ENCODE measurements around the gene ME3.

Gene ME3

DNA sequence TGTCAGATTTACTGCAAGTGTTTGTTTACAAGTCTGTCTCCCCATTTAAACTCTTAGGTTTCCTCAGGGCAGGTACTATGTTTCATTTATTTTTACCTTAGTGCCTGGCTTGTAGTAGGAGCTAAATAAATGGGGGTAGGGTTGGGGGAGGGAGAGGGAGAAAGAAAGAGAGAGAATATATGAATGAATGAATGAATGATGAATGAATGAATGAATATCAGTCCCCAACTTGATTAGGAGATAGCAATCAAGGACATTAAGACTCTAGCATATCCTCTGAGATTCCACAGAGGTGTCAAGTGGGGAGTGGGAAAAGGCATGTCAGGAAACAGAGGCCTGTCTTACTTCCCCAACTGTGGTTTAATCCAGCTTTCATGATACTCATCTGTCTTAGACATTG lies 83.2 kb downstream of the ME3 start:
- TF ChIP-seq, protein P1, sequence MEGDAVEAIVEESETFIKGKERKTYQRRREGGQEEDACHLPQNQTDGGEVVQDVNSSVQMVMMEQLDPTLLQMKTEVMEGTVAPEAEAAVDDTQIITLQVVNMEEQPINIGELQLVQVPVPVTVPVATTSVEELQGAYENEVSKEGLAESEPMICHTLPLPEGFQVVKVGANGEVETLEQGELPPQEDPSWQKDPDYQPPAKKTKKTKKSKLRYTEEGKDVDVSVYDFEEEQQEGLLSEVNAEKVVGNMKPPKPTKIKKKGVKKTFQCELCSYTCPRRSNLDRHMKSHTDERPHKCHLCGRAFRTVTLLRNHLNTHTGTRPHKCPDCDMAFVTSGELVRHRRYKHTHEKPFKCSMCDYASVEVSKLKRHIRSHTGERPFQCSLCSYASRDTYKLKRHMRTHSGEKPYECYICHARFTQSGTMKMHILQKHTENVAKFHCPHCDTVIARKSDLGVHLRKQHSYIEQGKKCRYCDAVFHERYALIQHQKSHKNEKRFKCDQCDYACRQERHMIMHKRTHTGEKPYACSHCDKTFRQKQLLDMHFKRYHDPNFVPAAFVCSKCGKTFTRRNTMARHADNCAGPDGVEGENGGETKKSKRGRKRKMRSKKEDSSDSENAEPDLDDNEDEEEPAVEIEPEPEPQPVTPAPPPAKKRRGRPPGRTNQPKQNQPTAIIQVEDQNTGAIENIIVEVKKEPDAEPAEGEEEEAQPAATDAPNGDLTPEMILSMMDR (IDR thresholded peaks at IDR 0.05; ENCODE audit: insufficient read depth, low read depth, low read length, missing control alignments) = no peak
- DNase-seq (ENCODE audit: low read depth) = no peak
- no peak overlapping the region for H3K4me3 ChIP-seq (ENCODE audit: low read depth, low read length)

DNA sequence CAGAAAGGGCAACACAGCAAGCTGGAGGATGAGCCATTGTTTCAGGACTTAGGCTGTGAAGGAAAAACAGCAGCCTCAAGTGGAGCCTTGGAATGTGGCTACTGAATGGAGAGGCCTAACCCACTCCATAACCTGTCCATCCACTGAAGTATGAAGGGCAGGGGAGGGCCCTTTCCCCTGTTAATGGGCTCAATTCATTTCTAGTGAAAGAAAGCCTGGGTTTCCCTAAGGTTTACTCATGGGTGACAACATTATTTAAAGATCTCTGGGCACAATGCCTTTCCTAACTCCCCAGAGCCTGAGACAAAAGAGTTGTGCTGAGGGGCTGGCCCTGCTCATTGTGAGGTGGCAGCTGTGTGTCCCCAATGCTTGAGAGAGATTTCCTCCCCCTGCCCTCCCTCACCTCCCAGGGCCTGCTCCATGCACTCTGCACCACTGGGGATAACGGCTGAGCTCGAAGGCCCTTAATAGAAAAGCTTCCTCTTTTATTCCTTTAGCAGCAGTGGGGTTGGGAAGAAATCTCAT lies 83.8 kb downstream of the ME3 start:
- TF ChIP-seq, protein P1 (IDR thresholded peaks at IDR 0.05; ENCODE audit: insufficient read depth, low read depth, low read length, missing control alignments) = no peak
- no peak for DNase-seq (ENCODE audit: low read depth)
- H3K4me3 ChIP-seq (ENCODE audit: low read depth, low read length) = no peak overlapping the region

DNA sequence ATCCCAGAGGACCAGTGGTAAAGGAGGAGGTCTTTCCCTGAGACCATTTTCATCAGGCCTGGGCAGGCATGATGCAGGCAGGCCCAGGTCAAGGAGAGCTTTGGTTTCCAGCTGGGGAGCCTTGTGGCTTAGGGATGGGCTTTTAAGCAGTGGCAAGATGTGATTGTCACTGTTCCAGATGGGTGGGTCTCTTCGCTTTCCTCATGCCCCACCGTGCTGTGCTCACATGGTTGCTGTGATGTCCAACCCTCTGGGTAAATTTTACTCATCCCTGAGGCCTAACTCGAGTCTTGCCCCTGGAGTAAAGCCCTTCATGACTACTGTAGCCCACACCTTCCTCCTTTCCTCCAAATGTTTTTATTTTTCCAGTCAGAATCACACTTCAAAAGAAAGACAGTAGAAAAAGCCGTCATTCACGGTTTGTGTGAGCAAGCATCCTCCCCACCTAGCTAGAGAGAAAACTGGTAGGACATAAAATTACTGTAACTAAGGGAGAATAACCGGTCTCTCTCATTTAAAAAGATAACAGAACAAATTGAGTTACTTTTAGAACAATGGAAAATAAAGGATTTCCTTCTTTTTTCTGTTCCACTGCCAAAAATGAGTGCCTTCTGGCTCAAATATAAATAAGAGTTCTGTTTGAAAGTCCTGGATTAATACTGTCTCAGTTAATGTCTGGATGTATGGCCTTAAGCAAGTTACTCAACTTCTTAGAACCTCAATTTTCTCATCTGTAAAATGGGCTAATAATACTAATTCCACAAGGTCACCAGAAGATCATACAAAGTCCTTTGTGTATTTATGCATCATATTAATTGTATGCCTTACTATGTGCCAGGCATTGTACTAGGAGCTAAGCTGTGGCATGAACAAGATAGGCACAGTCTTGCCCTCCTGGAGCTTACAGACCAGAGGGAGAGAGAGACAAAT lies 84.9 kb downstream of the ME3 start:
- TF ChIP-seq, protein P1 (IDR thresholded peaks at IDR 0.05; ENCODE audit: insufficient read depth, low read depth, low read length, missing control alignments) = no peak
- H3K4me3 ChIP-seq (ENCODE audit: low read depth, low read length) = no peak overlapping the region
- DNase-seq (ENCODE audit: low read depth) = no peak

DNA sequence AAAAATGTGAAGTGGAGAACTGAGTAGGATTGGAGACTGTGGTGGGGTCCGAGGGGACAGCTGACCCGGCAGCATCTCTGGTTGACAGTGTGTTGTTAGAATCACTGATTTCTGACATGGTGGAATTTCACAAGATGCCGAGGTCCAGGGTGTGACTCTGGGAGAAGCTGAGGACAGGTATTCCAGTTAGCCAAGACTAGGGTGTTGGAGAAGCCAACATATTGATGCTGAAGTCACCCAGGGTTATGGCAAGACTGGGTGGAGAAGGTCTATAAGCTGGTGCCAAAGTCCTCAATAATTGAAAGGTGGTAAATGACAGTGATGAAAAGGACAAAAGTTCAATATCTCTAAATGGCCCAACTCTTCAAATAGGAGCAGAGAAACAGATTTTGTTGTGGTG lies 86.1 kb downstream of the ME3 start:
- H3K4me3 ChIP-seq (ENCODE audit: low read depth, low read length) = no peak overlapping the region
- no peak for DNase-seq (ENCODE audit: low read depth)
- TF ChIP-seq, protein P1 (IDR thresholded peaks at IDR 0.05; ENCODE audit: insufficient read depth, low read depth, low read length, missing control alignments) = no peak

DNA sequence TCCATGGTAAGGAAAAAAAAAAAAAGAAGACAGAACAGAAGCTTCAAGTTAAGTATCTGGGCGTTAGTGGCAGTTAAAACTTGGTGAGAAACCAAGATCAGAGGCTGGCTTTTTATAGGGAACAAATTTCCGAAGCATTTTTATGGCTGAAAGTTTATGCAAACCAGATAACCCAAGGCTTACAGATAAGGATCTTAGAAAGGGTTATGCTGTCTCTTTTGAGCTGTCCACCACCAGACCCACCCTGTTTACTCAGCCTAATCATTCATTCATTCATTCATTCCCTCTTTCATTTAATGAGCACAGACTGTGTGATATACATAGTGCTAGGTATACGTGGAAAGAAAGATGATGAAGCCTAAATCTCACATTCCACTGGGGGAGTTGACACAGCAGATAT lies 89.5 kb downstream of the ME3 start:
- no peak overlapping the region for H3K4me3 ChIP-seq (ENCODE audit: low read depth, low read length)
- DNase-seq (ENCODE audit: low read depth) = no peak
- TF ChIP-seq, protein P1 (IDR thresholded peaks at IDR 0.05; ENCODE audit: insufficient read depth, low read depth, low read length, missing control alignments) = no peak

DNA sequence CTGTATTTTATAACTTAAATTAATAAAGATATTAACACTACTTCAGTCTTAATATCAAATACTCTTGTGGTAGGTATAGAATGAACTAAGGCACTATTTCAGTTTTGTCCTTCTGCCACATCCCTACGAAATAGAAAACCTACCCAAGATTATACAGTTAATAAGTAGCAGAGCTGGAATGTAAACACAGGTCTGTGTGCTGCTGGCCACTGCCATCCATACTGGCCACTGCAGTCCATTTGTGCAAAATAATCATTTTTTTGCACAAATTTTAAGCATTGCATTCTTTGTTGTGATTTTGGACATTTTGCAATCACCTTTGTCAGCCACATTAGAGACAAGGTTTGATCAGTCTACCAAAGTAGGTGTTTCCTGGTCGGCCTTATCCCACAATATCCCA lies 91.9 kb downstream of the ME3 start:
- TF ChIP-seq, protein P1 (IDR thresholded peaks at IDR 0.05; ENCODE audit: insufficient read depth, low read depth, low read length, missing control alignments) = no peak
- no peak overlapping the region for H3K4me3 ChIP-seq (ENCODE audit: low read depth, low read length)
- no peak for DNase-seq (ENCODE audit: low read depth)

Data from GM12865 (cell line).